SK-N-SH (cell line): ENCODE results near the gene DHX35. TPM values are rescaled to one million over a fixed set of nuclear protein-coding genes. Genes with fewer than 3 reads are reported as not detected.
"Not testable (repeated sequence)": the region's sequence is repeated elsewhere in the genome, so short reads cannot be mapped to it uniquely, and the experiment has no call there.

Experiments used
- CTCF ChIA-PET: fragments of 300-600, 350-600 bp; formaldehyde crosslinking; extraction: SDS; loops from one replicate; lab custom pipeline; 2021; lab: Yijun Ruan, JAX
- POLR2A ChIA-PET: fragments of 350-600 bp; sonication (Branson Sonifier 250); formaldehyde crosslinking; extraction: SDS; loops from one replicate; lab custom pipeline; 2020; ENCODE audit warnings: antibody characterized with exemption, inconsistent platforms; lab: Yijun Ruan, JAX
- DNase-seq: peaks from one replicate; pipeline ENCODE4 v3.0.0; 2012
- H2AFZ ChIP-seq: fragments of 200-600 bp; sonication (generic); 2 replicates; pipeline ENCODE4 v1.8.1; 2016; ENCODE audit warnings: antibody characterized with exemption, mild to moderate bottlenecking, low read depth
- H3F3A ChIP-seq: fragments of 200-600 bp; sonication (generic); replicated peaks from 2 replicates; pipeline ENCODE3; 2016; ENCODE audit warnings: antibody characterized with exemption, mild to moderate bottlenecking; ENCODE audit not compliant: insufficient read depth
- H3K27ac ChIP-seq, 2 experiments: fragments of 200-500 bp in 1 of 2; fragments of 200-600 bp in 1 of 2; sonication (Bioruptor generic) in 1 of 2; sonication (generic), shearing (Covaris generic) in 1 of 2; 2 replicates each; pipeline versions ENCODE4 v1.5.1 to v1.6.1; 2014 to 2016; ENCODE audit warnings: low read depth in 2 of 2, inconsistent platforms in 1 of 2, low read length in 1 of 2, mild to moderate bottlenecking in 1 of 2, mixed read lengths in 1 of 2
- H3K27me3 ChIP-seq: fragments of 200-600 bp; sonication (generic), shearing (Covaris generic); 2 replicates; pipeline ENCODE4 v1.6.1; 2016; ENCODE audit warnings: mixed run types; ENCODE audit not compliant: insufficient read depth
- H3K36me3 ChIP-seq, 2 experiments: fragments of 200-500 bp in 1 of 2; fragments of 200-600 bp in 1 of 2; sonication (Bioruptor generic) in 1 of 2; sonication (generic) in 1 of 2; replicated peaks in 1 of 2; 2 replicates each; pipeline versions ENCODE3 to v1.5.1; 2014 to 2016; ENCODE audit warnings: low read length in 1 of 2, mild to moderate bottlenecking in 1 of 2; ENCODE audit not compliant: insufficient read depth in 2 of 2, control insufficient read depth in 1 of 2
- H3K4me1 ChIP-seq, 2 experiments: fragments of 200-500 bp in 1 of 2; fragments of 200-600 bp in 1 of 2; sonication (Bioruptor generic) in 1 of 2; sonication (generic), shearing (Covaris generic) in 1 of 2; 2 replicates each; pipeline versions ENCODE4 v1.5.1 to v1.6.1; 2014 to 2016; ENCODE audit warnings: low read depth in 1 of 2, low read length in 1 of 2, mixed run types in 1 of 2; ENCODE audit not compliant: insufficient read depth in 2 of 2, control insufficient read depth in 1 of 2
- H3K4me2 ChIP-seq: fragments of 200-600 bp; sonication (generic), shearing (Covaris generic); 2 replicates; pipeline ENCODE4 v1.6.1; 2017; ENCODE audit warnings: mixed run types
- H3K4me3 ChIP-seq, 2 experiments: fragments of 200-500 bp in 1 of 2; fragments of 200-600 bp in 1 of 2; sonication (Bioruptor generic) in 1 of 2; sonication (generic), shearing (Covaris generic) in 1 of 2; 2 replicates each; pipeline versions ENCODE4 v1.5.1 to v1.8.1; 2014 to 2016; ENCODE audit warnings: low read depth in 2 of 2, inconsistent platforms in 1 of 2, low read length in 1 of 2, mild to moderate bottlenecking in 1 of 2, mixed read lengths in 1 of 2, moderate library complexity in 1 of 2
- H3K79me2 ChIP-seq: fragments of 200-600 bp; sonication (generic); 2 replicates; pipeline ENCODE4 v1.8.1; 2017; ENCODE audit warnings: mild to moderate bottlenecking; ENCODE audit not compliant: insufficient read depth
- H3K9ac ChIP-seq: fragments of 200-600 bp; sonication (generic); 2 replicates; pipeline ENCODE4 v1.6.1; 2017; ENCODE audit warnings: mixed run types
- H3K9me2 ChIP-seq: fragments of 200-600 bp; sonication (generic); 2 replicates; pipeline ENCODE4 v1.6.1; 2017; ENCODE audit warnings: mixed run types
- H3K9me3 ChIP-seq: fragments of 200-600 bp; sonication (generic); 2 replicates; pipeline ENCODE4 v1.6.1; 2017; ENCODE audit warnings: mixed run types, mild to moderate bottlenecking, moderate library complexity
- H4K20me1 ChIP-seq: fragments of 200-600 bp; sonication (generic); 2 replicates; pipeline ENCODE4 v1.6.1; 2017; ENCODE audit warnings: mild to moderate bottlenecking, mixed run types; ENCODE audit not compliant: insufficient read depth
- EZH2phosphoT487 ChIP-seq: fragments of 200-600 bp; sonication (generic); IDR thresholded peaks from 2 replicates; pipeline ENCODE4 v1.6.1; 2017; ENCODE audit warnings: low read depth, mixed run types, mild to moderate bottlenecking, antibody characterized with exemption, moderate library complexity, borderline replicate concordance
- FOSL2 ChIP-seq: IDR thresholded peaks from 2 replicates; pipeline ENCODE4 v1.4.0; 2012; ENCODE audit warnings: low read depth, mild to moderate bottlenecking, moderate library complexity, borderline replicate concordance
- GATA2 ChIP-seq: sonication (generic); formaldehyde crosslinking; IDR thresholded peaks from 2 replicates; pipeline ENCODE4 v1.5.0; 2020; ENCODE audit warnings: mild to moderate bottlenecking, missing genetic modification reagents
- MAX ChIP-seq: IDR thresholded peaks from 2 replicates; pipeline ENCODE4 v1.4.0; 2012; ENCODE audit warnings: low read depth
- MEF2A ChIP-seq: IDR thresholded peaks from 2 replicates; pipeline ENCODE4 v1.4.0; 2012; ENCODE audit warnings: low read depth, borderline replicate concordance
- MXI1 ChIP-seq: IDR thresholded peaks from 2 replicates; pipeline ENCODE4 v1.6.1; 2012; ENCODE audit warnings: mild to moderate bottlenecking, low read depth, low read length, improper control_type of control experiment
- NFIC ChIP-seq: IDR thresholded peaks from 2 replicates; pipeline ENCODE4 v1.4.0; 2012; ENCODE audit warnings: borderline replicate concordance
- PBX3 ChIP-seq: IDR thresholded peaks from 2 replicates; pipeline ENCODE4; 2012
- RAD21 ChIP-seq: IDR thresholded peaks from 2 replicates; pipeline ENCODE4 v1.6.1; 2012; ENCODE audit warnings: mild to moderate bottlenecking, low read length
- RCOR1 ChIP-seq: fragments of 150-350 bp; IDR thresholded peaks from 2 replicates; pipeline ENCODE4 v1.6.1; 2017; ENCODE audit warnings: antibody characterized with exemption, low read length
- SMC3 ChIP-seq: IDR thresholded peaks from 2 replicates; pipeline ENCODE4 v1.6.1; 2012; ENCODE audit warnings: low read depth, low read length, improper control_type of control experiment
- TAF1 ChIP-seq: IDR thresholded peaks from 2 replicates; pipeline ENCODE4 v1.6.1; 2012; ENCODE audit warnings: low read depth, mild to moderate bottlenecking, low read length, moderate library complexity, borderline replicate concordance
- TEAD4 ChIP-seq: IDR thresholded peaks from 2 replicates; pipeline ENCODE4 v1.4.0; 2012; ENCODE audit warnings: mild to moderate bottlenecking, borderline replicate concordance; ENCODE audit not compliant: insufficient read depth
- YY1 ChIP-seq: IDR thresholded peaks from 2 replicates; pipeline ENCODE4 v1.4.0; 2012; ENCODE audit warnings: low read depth, mild to moderate bottlenecking
- WGBS: methylation state at CpG from one replicate; pipeline ENCODE4 v1.1.6; 2017; ENCODE audit warnings: low lambda C conversion rate; 5-methylcytosine and 5-hydroxymethylcytosine counted together
- polyA plus RNA-seq, 3 experiments: library from polyadenylated mRNA; depleted of rRNA; stranded (reverse); fragments of >200 nt; gene quantifications; 2 replicates each; pipeline ENCODE4 v1.2.3, GENCODE V29; 2012

The DHX35 gene
- polyA plus RNA-seq, 1 of the 3 experiments (the other 2 are of a cell fraction): 17.1 TPM

- POLR2A ChIA-PET: no interaction called here
- no peak for TF ChIP-seq TEAD4
- no peak for TF ChIP-seq NFIC
- no peak for TF ChIP-seq RCOR1
- no peak for TF ChIP-seq TAF1
- no peak for TF ChIP-seq YY1
- no peak for TF ChIP-seq MAX
- TF ChIP-seq SMC3: no peak
- TF ChIP-seq GATA2: no peak
- TF ChIP-seq MXI1: no peak
- no peak for TF ChIP-seq MEF2A
- no peak for TF ChIP-seq EZH2phosphoT487
- TF ChIP-seq FOSL2: no peak
- TF ChIP-seq, all 33 proteins: peak for 0
- 89% methylated on average over 4 of the region's 5 CpGs for WGBS
Observed at GRCh38 chr20:38957235-38957876, 4.8 kb upstream of the DHX35 start.

GRCh38 chr20:38957915-38958485, 4.1 kb upstream of the DHX35 start:
- peaks cover 0 to 9% of the 10 kb centered on the region in 2 experiments for H3K36me3 ChIP-seq
- H3K4me2 ChIP-seq: no peak overlapping the region
- no peaks in the 10 kb centered on the region for H3K9me2 ChIP-seq
- H3F3A ChIP-seq: peaks cover 13% of the 10 kb centered on the region
- H4K20me1 ChIP-seq: no peaks in the 10 kb centered on the region
- TF ChIP-seq RAD21 (no peak), PBX3 (no peak), MAX (no peak), SMC3 (no peak)
- H3K79me2 ChIP-seq: peaks cover 7% of the 10 kb centered on the region
- H3K4me1 ChIP-seq: peaks cover under 1 to 6% of the 10 kb centered on the region in 2 experiments; a peak in 3 of 4 replicates
- WGBS: 88% methylated on average over 8 of the region's 8 CpGs
- no peak overlapping the region for H3K27ac ChIP-seq
- ChIA-PET CTCF (interaction anchor here (1.2 kb wide), 1 partner anchor 91 kb away, joined by 4 read pairs; no protein-coding TSS in a partner anchor), POLR2A (no interaction called here)
- DNase-seq: no peak
- H2AFZ ChIP-seq: no peak overlapping the region
- H3K27me3 ChIP-seq: no peaks in the 10 kb centered on the region
- no peak overlapping the region for H3K4me3 ChIP-seq
- H3K9me3 ChIP-seq: no peaks in the 10 kb centered on the region
- H3K9ac ChIP-seq: no peak overlapping the region

More at GRCh38 chr20:38957235-38957876, 4.8 kb upstream of the DHX35 start:
- H2AFZ ChIP-seq: no peak overlapping the region
- CTCF ChIA-PET: interaction anchor here (1.2 kb wide), 1 partner anchor 92 kb away, joined by 4 read pairs; no protein-coding TSS in a partner anchor
- H3K9me2 ChIP-seq: no peaks in the 10 kb centered on the region
- peaks cover 2 to 12% of the 10 kb centered on the region in 2 experiments for H3K36me3 ChIP-seq
- H3K9me3 ChIP-seq: no peaks in the 10 kb centered on the region
- no peaks in the 10 kb centered on the region for H4K20me1 ChIP-seq
- peaks cover 0 to 4% of the 10 kb centered on the region in 2 experiments; a peak in 2 of 4 replicates for H3K4me1 ChIP-seq
- H3K9ac ChIP-seq: no peak overlapping the region
- H3K79me2 ChIP-seq: peaks cover 7% of the 10 kb centered on the region; the same call in 1 of the 2 replicates
- peaks cover 9% of the 10 kb centered on the region for H3F3A ChIP-seq
- no peak overlapping the region for H3K27ac ChIP-seq
- H3K4me3 ChIP-seq: no peak overlapping the region
- no peak overlapping the region for H3K4me2 ChIP-seq
- no peak for DNase-seq
- no peaks in the 10 kb centered on the region for H3K27me3 ChIP-seq

- H3K27me3 ChIP-seq, CTCF ChIA-PET, H4K20me1 ChIP-seq, DNase-seq, H3K9me3 ChIP-seq, H3K4me1 ChIP-seq, H3K9ac ChIP-seq, H3K36me3 ChIP-seq, H2AFZ ChIP-seq, POLR2A ChIA-PET, H3K27ac ChIP-seq, H3K4me3 ChIP-seq, H3K9me2 ChIP-seq, H3K4me2 ChIP-seq: not testable (repeated sequence)
- Histone ChIP-seq H3K79me2 (peaks cover 30% of the 10 kb centered on the region), H3F3A (peaks cover 13% of the 10 kb centered on the region)
- WGBS: 92% methylated on average over 9 of the region's 9 CpGs
Observed at GRCh38 chr20:38960187-38960687, 1.9 kb upstream of the DHX35 start.
